HG03520 (cell line): ENCODE data around the gene DFFB.
"Not testable (repeated sequence)": the region's sequence is repeated elsewhere in the genome, so short reads cannot be mapped to it uniquely, and the experiment has no call there.

ENCODE experiments used
- ATAC-seq: cut with Tn5 transposase; IDR thresholded peaks from one replicate; pipeline ENCODE4 v1.9.1; 2021; ENCODE audit warnings: mild to moderate bottlenecking, moderate library complexity; ENCODE audit not compliant: unreplicated experiment

DFFB gene

GRCh38 chr1:3907031-3907534 lies 49.8 kb downstream of the DFFB start:
- ATAC-seq = no peak

GRCh38 chr1:3907621-3908165 lies 50.4 kb downstream of the DFFB start:
- ATAC-seq = no peak

DNA sequence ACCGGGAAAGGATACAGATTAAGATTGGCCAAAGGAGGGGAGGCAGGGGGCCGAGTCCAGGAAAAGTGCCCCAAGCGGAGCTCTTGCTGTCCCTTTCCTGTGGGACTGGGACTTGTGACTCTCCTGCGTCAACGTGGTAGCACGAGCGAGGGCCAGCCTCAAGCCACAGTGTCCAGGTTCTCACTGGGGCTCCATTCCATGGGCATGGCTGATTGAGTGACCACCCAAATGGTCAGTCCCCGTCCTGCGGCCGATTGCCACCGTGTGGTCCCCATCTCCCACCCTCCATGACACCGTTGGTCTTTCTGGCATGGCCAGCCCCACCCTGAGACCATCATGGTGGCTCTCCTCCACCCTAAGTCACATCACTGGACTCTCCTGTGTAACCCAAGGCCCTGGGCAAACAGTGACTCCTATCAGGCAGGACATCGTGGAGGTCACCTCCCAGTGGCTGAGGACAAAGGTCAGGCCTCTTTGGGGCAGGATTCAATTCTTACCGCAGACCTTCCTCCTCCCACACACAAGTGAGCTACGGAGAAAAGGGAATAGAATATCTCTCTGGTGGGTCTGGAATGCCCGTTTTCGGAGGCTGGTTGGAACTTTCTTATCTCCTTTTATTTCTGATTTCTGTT lies 51.7 kb downstream of the DFFB start:
- no peak for ATAC-seq

DNA sequence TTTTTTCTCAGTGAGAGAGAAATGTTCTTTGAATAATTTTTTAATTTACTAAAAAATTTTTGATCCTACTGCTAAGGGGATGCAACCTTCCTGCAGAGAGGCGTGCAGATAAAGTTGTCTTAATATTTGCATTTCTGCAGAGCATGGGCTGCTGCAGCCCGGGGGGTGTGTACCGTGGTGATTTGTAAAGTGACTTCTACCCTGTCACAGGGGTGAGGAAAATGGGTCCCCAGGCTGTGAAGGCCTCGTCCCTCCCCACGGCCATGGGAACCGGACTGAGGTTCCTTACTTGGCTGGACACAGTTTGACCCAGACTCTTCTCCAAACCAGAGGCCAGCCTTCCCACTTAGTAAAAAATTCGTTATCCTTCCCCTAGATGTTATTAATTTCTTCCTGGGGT lies 52.3 kb downstream of the DFFB start:
- ATAC-seq = no peak

DNA sequence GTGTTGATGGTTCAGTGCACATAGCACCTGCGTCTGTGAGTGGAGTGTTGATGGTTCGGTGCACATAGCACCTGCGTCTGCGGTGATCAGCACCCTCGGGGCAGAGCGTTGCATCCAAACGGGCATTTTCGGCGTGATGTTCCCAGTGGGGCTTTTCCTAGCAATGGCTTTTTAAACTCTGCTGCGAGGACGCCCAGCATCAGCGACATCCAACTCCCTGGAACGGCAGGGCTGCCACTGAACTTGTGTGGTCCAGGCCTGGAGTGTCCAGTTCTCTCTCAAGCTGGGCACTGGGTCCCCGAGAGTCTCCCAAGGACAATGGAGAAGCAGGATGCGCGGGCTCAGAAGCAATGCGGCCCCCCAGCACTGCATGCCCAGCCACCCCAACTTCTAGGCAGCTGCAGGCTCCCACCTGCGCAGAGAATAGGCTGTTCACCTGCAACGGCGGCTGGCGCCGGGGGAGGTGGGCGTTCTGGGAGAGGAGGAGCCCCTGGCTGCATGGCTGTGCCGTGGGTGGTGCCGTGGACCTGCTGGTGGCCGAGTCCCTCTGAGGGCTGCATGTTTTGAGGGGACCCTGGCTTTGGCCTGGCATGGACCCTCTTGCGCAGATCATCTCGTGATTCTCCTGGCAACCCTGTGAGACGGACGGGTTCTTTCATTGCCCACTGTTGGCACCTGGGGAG lies 52.9 kb downstream of the DFFB start:
- ATAC-seq = no peak

GRCh38 chr1:3910857-3911845 lies 53.9 kb downstream of the DFFB start:
- no peak for ATAC-seq

DNA sequence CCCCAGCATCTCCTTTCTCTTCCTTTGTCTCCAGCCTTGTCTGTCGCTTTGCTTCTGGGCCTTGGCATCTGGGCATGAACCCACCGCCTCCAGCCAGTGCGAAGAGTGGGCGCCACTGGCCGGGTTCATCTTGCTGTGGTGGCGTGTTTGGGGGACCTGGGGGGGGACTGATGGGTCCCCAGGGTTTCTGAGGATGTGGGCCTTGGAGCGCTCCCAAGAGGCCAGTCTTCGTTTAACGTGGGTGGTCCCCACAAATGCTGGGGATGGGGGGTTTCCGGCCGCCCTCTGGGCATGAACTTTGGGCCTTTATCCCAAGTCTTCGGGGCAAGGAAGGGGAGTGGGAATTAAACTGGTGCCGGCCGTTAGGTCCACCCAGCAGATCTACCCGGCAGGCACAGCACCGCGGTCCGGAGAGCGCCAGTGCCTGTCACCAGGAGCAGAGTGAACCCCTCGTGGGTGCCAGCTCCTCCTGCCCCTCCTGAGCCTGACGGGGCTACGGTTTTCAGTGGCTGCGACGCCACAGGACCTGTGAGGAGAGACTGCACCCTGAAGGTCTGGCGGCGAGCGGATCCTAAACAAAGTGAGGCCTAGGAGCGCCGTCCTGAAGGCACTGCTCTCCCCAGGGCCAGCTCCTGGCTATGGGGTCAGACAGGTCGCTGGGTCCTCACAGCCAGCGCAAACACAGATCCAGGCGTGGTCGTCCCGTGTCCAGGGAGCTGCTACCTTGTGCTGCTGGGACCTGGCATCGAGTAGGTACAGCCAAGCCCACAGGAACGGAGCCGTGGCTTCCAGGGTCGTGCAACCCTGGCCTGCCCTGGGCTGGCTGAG lies 54.9 kb downstream of the DFFB start:
- ATAC-seq = no peak

DNA sequence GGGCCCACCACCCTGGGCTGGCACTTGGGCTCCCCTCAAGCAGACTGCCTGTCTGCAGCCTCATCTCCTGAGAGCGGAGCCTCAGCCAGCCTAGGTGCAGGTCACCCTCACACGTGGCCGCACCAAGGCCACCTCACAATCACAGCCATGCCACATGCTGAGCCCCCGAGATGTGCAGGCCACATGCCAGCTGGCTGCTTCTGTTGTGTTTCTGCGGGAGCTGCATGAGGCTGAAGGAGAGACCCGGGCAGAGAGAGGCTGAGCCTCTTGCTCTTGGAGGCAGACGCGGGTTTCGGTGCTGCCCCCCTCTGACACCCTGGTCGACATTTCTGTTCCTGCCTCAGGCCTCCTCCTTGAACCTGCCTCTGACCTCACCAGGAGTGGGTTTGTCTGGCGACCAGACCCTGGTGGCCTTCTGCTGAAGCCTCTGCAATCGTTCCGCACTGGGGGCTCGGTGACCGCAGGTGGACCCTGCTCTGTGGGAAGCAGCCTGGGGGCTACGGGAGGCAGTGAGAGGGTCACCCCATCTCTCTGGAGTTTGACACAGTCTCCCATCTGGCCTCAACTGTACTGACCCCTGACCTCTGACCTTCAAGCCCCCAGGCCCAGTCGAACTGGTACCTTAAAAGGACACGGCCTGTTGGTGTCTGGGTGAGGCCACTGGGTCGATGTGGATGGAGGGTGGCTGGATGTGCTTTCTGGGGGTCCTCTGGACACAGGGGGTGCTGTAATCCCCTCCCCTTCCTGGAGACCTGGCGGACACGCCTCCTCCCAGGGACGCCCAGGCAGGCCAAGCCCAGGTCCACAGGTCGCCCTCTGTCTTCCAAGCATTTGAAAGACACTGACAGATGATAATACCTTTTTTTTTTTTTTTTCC lies 55.8 kb downstream of the DFFB start:
- ATAC-seq = no peak

DNA sequence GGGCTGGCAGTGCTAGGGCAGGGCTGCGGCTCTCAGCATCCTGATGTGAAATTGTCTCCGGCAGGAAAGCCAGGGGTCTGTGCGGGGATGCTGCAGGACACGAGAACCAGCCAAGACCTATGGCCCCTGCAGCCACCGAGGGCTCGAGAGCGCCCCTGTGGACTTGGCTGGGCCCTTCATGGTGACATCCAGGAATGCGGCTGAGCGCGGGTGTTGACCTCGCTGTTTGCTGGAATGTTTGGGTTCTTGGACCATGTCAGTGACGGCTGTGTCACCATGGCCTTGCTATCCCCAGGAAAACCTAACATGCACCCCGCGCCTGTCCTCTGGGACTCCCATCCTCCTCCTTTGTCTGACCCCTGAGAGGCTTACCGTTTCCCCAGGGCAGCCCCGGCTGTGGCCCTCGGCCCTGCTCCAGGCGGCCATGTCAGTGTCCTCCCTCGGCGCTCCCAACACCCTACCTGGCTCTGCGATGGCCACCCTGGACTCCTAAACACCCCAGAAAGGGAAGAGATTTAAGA lies 57.1 kb downstream of the DFFB start:
- ATAC-seq = no peak

DNA sequence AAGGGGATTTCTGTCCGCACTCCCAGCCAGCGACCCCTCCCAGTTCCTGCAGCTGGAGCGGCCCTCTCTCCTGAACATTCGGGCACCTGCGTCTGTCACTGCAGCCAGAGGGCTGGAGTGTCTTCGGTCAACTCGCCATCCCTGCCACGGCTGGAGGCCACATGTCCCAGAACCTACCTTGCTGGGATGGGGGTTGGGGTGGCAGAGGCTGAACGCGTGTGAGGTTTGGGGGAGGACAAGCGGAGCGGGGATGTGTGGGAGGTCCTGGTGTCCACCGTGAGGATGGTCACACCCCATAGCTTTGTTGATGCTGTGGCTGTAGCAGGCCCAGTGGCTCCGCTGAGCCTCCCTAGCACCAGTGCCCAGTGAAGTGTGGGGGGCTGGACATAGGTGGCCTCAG lies 57.6 kb downstream of the DFFB start:
- ATAC-seq = no peak

DNA sequence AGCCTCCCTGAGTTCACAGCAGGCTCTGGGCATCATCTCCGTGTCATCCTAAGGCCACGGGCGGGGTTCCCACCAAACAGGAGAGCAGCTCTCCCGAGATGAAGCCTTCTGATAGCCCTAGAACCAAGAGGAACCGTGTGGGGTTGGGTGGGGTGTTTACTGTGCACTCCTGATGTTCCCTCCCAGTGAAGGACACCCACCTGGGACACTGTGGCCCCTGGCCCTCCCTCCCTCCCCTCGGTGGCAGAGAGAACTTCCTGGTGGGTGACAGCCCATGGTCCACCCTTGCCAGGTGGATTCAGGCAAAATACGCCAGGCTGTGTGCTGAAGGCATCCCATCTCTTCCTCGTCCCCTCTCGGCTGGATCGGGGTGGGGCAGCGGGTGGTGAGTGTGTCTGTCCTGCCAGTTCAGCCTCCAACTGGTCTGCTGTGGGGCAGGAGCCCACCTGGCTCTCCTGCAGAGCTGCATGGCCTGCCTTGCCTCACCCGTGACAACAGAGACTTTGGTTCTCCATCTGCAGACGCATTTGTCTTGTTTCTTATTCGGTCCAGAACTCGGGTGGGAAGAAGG lies 58.4 kb downstream of the DFFB start:
- ATAC-seq = no peak

DNA sequence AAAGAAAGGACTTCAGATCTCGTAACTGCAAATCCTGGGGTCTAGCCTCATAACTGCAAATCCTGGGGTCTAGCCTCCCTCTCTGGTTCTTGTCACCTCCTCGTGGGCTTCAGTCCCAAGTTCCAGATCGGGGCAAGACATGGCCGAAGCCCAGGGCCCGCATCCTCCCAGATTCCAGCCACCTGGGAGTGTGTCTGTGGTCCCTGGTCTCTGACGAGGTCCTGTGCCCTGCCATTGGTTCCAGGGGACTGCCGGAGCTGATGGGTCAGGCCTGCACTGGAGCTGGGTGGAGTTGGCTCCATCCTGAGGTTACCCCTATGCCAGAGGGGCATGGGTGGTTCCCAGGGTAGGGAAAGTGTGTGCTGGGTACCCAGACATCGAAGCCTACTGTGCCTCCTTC lies 60.5 kb downstream of the DFFB start:
- no peak for ATAC-seq

- ATAC-seq = not testable (repeated sequence)
These were observed 61.1 kb downstream of the DFFB start for GRCh38 chr1:3918359-3918758.

- ATAC-seq = no peak
These were observed 61.8 kb downstream of the DFFB start for GRCh38 chr1:3918966-3919611.

DNA sequence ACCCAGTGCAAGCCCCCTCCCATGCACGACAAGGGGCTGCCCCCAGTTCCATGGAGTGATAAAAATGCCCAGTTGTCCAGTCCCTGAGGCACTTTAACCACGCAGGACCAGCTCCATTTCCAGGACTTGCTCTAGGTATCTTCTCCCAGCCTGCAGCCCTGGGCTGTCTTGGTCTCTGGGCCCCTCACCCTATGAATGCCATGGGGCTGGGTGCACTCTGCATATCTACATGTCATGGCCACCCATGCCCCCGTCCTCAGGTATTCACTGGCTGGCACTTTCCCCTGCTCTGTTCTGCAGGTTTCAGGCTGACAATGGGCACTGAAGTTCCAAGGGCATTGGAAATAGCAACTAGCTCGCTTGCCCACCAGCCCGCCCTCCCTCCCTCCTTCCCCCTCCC lies 62.4 kb downstream of the DFFB start:
- ATAC-seq = no peak

DNA sequence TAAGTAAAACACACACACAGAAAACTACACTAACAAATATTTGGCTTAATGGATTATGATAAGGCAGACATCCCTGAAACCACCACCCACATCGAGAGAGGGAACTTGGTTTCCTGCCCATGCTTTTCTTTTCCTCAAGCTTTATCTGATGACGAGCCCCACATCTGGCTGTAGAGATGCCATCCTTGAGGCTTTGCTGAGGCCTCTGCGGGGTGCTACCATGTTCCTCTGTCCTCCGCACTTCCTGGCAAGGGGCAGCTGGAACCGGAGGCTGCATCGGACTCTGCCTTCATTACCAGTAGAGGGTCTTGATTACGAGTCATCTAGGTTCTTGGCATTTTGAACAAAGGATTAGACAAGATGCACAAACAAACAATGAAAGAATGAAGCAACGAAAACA lies 64.5 kb downstream of the DFFB start:
- ATAC-seq = no peak

GRCh38 chr1:3922201-3922725 lies 65.0 kb downstream of the DFFB start:
- ATAC-seq = peak; percentile 57

DNA sequence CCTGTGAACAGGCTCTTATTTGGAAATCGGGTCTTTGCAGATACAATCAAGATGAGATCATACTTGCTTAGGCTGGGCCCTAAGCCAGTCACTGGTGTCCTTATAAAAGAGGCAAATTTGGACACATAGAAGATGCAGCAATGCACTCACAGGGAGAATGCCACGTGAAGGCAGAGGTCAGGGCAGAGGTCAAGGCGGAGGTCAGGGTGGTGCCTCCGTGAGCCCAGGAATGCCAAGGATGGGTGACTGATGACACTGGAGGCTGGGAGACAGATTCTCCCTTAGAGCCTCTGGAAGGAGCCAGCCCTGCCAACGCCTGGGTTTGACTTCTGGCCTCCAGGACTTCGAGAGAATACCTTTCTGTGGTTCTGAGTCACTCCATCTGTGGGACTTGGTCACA lies 65.6 kb downstream of the DFFB start:
- no peak for ATAC-seq
